SK-N-SH treated with all-trans-retinoic acid at 6 μM for 48 hours (cell line): ENCODE measurements around the gene SLC44A2.

Source experiments
- SNAI2 ChIP-seq: fragments of 250-450 bp; sonication (Bioruptor Pico); IDR thresholded peaks from 2 replicates; pipeline ENCODE4 v1.5.0; 2020; ENCODE audit warnings: mild to moderate bottlenecking, moderate library complexity
- TCF4 ChIP-seq: fragments of 250-450 bp; sonication (Bioruptor Pico); IDR thresholded peaks from 2 replicates; pipeline ENCODE4 v1.8.0; 2021; ENCODE audit warnings: mild to moderate bottlenecking, moderate library complexity, borderline replicate concordance

GRCh38 chr19:10600149-10600548 lies 25.2 kb upstream of the SLC44A2 start:
- TF ChIP-seq SNAI2 (CRISPR knock-in tag) (no peak), TCF4 (CRISPR knock-in tag) (no peak)
